ENCODE measurements around the gene TIAM2.

The TIAM2 gene

GRCh38 chr6:154977588-154977987 lies 17.5 kb upstream of the TIAM2 start:
- Mint-ChIP-seq H3K27me3 (no peaks in the 10 kb centered on the region), H3K9me3 (no peaks in the 10 kb centered on the region), H3K4me3 (no peak overlapping the region), H3K27ac (no peak overlapping the region), H3K36me3 (ENCODE audit: low read depth) (no peaks in the 10 kb centered on the region), H3K4me1 (ENCODE audit: low read depth) (no peaks in the 10 kb centered on the region)
- intact Hi-C loops (cut with micrococcal nuclease) = no loop called here

GRCh38 chr6:154980273-154981078 lies 14.6 kb upstream of the TIAM2 start:
- H3K36me3 Mint-ChIP-seq (ENCODE audit: low read depth) = no peaks in the 10 kb centered on the region
- H3K4me1 Mint-ChIP-seq (ENCODE audit: low read depth) = no peaks in the 10 kb centered on the region
- no peaks in the 10 kb centered on the region for H3K9me3 Mint-ChIP-seq
- intact Hi-C loops (cut with micrococcal nuclease) = no loop called here
- H3K27ac Mint-ChIP-seq = no peak overlapping the region
- H3K27me3 Mint-ChIP-seq = no peaks in the 10 kb centered on the region
- no peak overlapping the region for H3K4me3 Mint-ChIP-seq

GRCh38 chr6:154981079-154981870 lies 13.8 kb upstream of the TIAM2 start:
- Mint-ChIP-seq H3K4me3 (no peak overlapping the region), H3K4me1 (ENCODE audit: low read depth) (no peaks in the 10 kb centered on the region), H3K27ac (no peak overlapping the region), H3K9me3 (no peaks in the 10 kb centered on the region), H3K36me3 (ENCODE audit: low read depth) (no peaks in the 10 kb centered on the region), H3K27me3 (no peaks in the 10 kb centered on the region)
- intact Hi-C loops (cut with micrococcal nuclease) = no loop called here

- intact Hi-C loops (cut with micrococcal nuclease) = no loop called here
- no peak overlapping the region for H3K4me3 Mint-ChIP-seq
- H3K27ac Mint-ChIP-seq = no peak overlapping the region
- H3K9me3 Mint-ChIP-seq = peaks cover 8% of the 10 kb centered on the region
- no peaks in the 10 kb centered on the region for H3K27me3 Mint-ChIP-seq
- H3K36me3 Mint-ChIP-seq (ENCODE audit: low read depth) = no peaks in the 10 kb centered on the region
- no peaks in the 10 kb centered on the region for H3K4me1 Mint-ChIP-seq (ENCODE audit: low read depth)
Observed at GRCh38 chr6:154984146-154984545, 11.0 kb upstream of the TIAM2 start.

- H3K4me3 Mint-ChIP-seq = no peak overlapping the region
- H3K27ac Mint-ChIP-seq = no peak overlapping the region
- no peaks in the 10 kb centered on the region for H3K4me1 Mint-ChIP-seq (ENCODE audit: low read depth)
- intact Hi-C loops (cut with micrococcal nuclease) = no loop called here
- peaks cover 8% of the 10 kb centered on the region for H3K9me3 Mint-ChIP-seq
- H3K27me3 Mint-ChIP-seq = no peaks in the 10 kb centered on the region
- H3K36me3 Mint-ChIP-seq (ENCODE audit: low read depth) = no peaks in the 10 kb centered on the region
Observed at GRCh38 chr6:154986787-154987235, 8.3 kb upstream of the TIAM2 start.

GRCh38 chr6:154989448-154989847 lies 5.7 kb upstream of the TIAM2 start:
- peaks cover 8% of the 10 kb centered on the region for H3K9me3 Mint-ChIP-seq

GRCh38 chr6:154991207-154991606 lies 3.9 kb upstream of the TIAM2 start:
- Mint-ChIP-seq H3K4me1 (ENCODE audit: low read depth) (no peaks in the 10 kb centered on the region), H3K36me3 (ENCODE audit: low read depth) (no peaks in the 10 kb centered on the region), H3K27ac (no peak overlapping the region), H3K27me3 (peaks cover 24% of the 10 kb centered on the region), H3K4me3 (no peak overlapping the region), H3K9me3 (peaks cover 8% of the 10 kb centered on the region)
- intact Hi-C loops (cut with micrococcal nuclease) = no loop called here

More at GRCh38 chr6:154989448-154989847, 5.7 kb upstream of the TIAM2 start:
- no peaks in the 10 kb centered on the region for H3K36me3 Mint-ChIP-seq (ENCODE audit: low read depth)
- no peak overlapping the region for H3K27ac Mint-ChIP-seq
- no peak overlapping the region for H3K4me3 Mint-ChIP-seq
- peaks cover 10% of the 10 kb centered on the region for H3K27me3 Mint-ChIP-seq
- no peaks in the 10 kb centered on the region for H3K4me1 Mint-ChIP-seq (ENCODE audit: low read depth)
- intact Hi-C loops (cut with micrococcal nuclease) = no loop called here

- H3K27ac Mint-ChIP-seq = no peak overlapping the region
- H3K27me3 Mint-ChIP-seq = peaks cover 38% of the 10 kb centered on the region
- intact Hi-C loops (cut with micrococcal nuclease) = no loop called here
- no peaks in the 10 kb centered on the region for H3K4me1 Mint-ChIP-seq (ENCODE audit: low read depth)
- H3K36me3 Mint-ChIP-seq (ENCODE audit: low read depth) = no peaks in the 10 kb centered on the region
- peaks cover 5% of the 10 kb centered on the region for H3K9me3 Mint-ChIP-seq
- H3K4me3 Mint-ChIP-seq = no peak overlapping the region
Observed at GRCh38 chr6:154993026-154993425, 2.1 kb upstream of the TIAM2 start.

- H3K36me3 Mint-ChIP-seq (ENCODE audit: low read depth) = no peaks in the 10 kb centered on the region
- no peaks in the 10 kb centered on the region for H3K4me1 Mint-ChIP-seq (ENCODE audit: low read depth)
- peaks cover 41% of the 10 kb centered on the region for H3K27me3 Mint-ChIP-seq
- no peaks in the 10 kb centered on the region for H3K9me3 Mint-ChIP-seq
- H3K4me3 Mint-ChIP-seq = no peak overlapping the region
- no peak overlapping the region for H3K27ac Mint-ChIP-seq
- intact Hi-C loops (cut with micrococcal nuclease) = no loop called here
Observed at GRCh38 chr6:154993710-154994109, 1.4 kb upstream of the TIAM2 start.

GRCh38 chr6:154994836-154995253 lies 270 bp upstream of the TIAM2 start:
- Mint-ChIP-seq H3K9me3 (no peaks in the 10 kb centered on the region), H3K4me3 (no peak overlapping the region), H3K4me1 (ENCODE audit: low read depth) (no peaks in the 10 kb centered on the region), H3K27me3 (peaks cover 41% of the 10 kb centered on the region), H3K27ac (no peak overlapping the region), H3K36me3 (ENCODE audit: low read depth) (no peaks in the 10 kb centered on the region)
- intact Hi-C loops (cut with micrococcal nuclease) = no loop called here

GRCh38 chr6:154996016-154996590 lies 988 bp downstream of the TIAM2 start:
- no peaks in the 10 kb centered on the region for H3K9me3 Mint-ChIP-seq
- H3K4me3 Mint-ChIP-seq = no peak overlapping the region
- no peak overlapping the region for H3K27ac Mint-ChIP-seq
- H3K4me1 Mint-ChIP-seq (ENCODE audit: low read depth) = no peaks in the 10 kb centered on the region
- no peaks in the 10 kb centered on the region for H3K36me3 Mint-ChIP-seq (ENCODE audit: low read depth)
- intact Hi-C loops (cut with micrococcal nuclease) = no loop called here
- H3K27me3 Mint-ChIP-seq = peaks cover 41% of the 10 kb centered on the region

- Mint-ChIP-seq H3K27ac (no peak overlapping the region), H3K4me1 (ENCODE audit: low read depth) (no peaks in the 10 kb centered on the region), H3K27me3 (peaks cover 41% of the 10 kb centered on the region), H3K9me3 (no peaks in the 10 kb centered on the region), H3K36me3 (ENCODE audit: low read depth) (no peaks in the 10 kb centered on the region), H3K4me3 (no peak overlapping the region)
- intact Hi-C loops (cut with micrococcal nuclease) = no loop called here
Observed at GRCh38 chr6:154996841-154997311, 1.8 kb downstream of the TIAM2 start.

GRCh38 chr6:154998855-154999254 lies 3.7 kb downstream of the TIAM2 start:
- no peaks in the 10 kb centered on the region for H3K36me3 Mint-ChIP-seq (ENCODE audit: low read depth)
- no peak overlapping the region for H3K27ac Mint-ChIP-seq
- H3K4me1 Mint-ChIP-seq (ENCODE audit: low read depth) = no peaks in the 10 kb centered on the region
- no peaks in the 10 kb centered on the region for H3K9me3 Mint-ChIP-seq
- peaks cover 37% of the 10 kb centered on the region for H3K27me3 Mint-ChIP-seq
- intact Hi-C loops (cut with micrococcal nuclease) = no loop called here
- H3K4me3 Mint-ChIP-seq = no peak overlapping the region

GRCh38 chr6:155001482-155001881 lies 6.4 kb downstream of the TIAM2 start:
- peaks cover 15% of the 10 kb centered on the region for H3K27me3 Mint-ChIP-seq
- no peak overlapping the region for H3K27ac Mint-ChIP-seq
- H3K9me3 Mint-ChIP-seq = no peaks in the 10 kb centered on the region
- H3K4me3 Mint-ChIP-seq = no peak overlapping the region
- intact Hi-C loops (cut with micrococcal nuclease) = no loop called here
- no peaks in the 10 kb centered on the region for H3K4me1 Mint-ChIP-seq (ENCODE audit: low read depth)
- no peaks in the 10 kb centered on the region for H3K36me3 Mint-ChIP-seq (ENCODE audit: low read depth)
